Measurements from ENCODE around the gene EIF4H.

- no peak for TF ChIP-seq CTCF (IDR thresholded peaks at IDR 0.05)
- TF ChIP-seq POLR2A (IDR thresholded peaks at IDR 0.05), result no peak
Observed at GRCh38 chr7:74126220-74126880, 47.8 kb upstream of the EIF4H start.
